Measurements from ENCODE around the gene SLC16A10.

SLC16A10 gene

GRCh38 chr6:111087106-111087835 lies at the start of gene SLC16A10:
SLC16A10 (plus strand) TSS chr6:111087503; CDS start chr6:111087753, 250 bp downstream.
- H3K27me3 ChIP-seq (replicated peaks) = peaks cover 37% of the 10 kb centered on the region
- in situ Hi-C loops (cut with HindIII; ENCODE audit: low pct_ligation_motif_present, low sequenced_read_pairs) = no loop called here
- no peak for DNase-seq
- peak within 1 kb of the TSS; percentile 59 for H3K4me3 ChIP-seq (ENCODE audit: low read depth, low read length)
- no peak within 1 kb of the TSS for H3K27ac ChIP-seq
- no peak for TF ChIP-seq CTCF (IDR thresholded peaks at IDR 0.05; ENCODE audit: low read depth, low read length, missing control alignments)
- H3K36me3 ChIP-seq (replicated peaks) = no peaks in the 10 kb centered on the region

GRCh38 chr6:111038534-111039252 lies 48.6 kb upstream of the SLC16A10 start:
- H3K36me3 ChIP-seq (replicated peaks) = no peaks in the 10 kb centered on the region
- DNase-seq = no peak
- in situ Hi-C loops (cut with HindIII; ENCODE audit: low pct_ligation_motif_present, low sequenced_read_pairs) = no loop called here
- no peak for TF ChIP-seq CTCF (IDR thresholded peaks at IDR 0.05; ENCODE audit: low read depth, low read length, missing control alignments)
- no peaks in the 10 kb centered on the region for H3K27me3 ChIP-seq (replicated peaks)
- H3K27ac ChIP-seq = no peak overlapping the region
- H3K4me3 ChIP-seq (ENCODE audit: low read depth, low read length) = no peak overlapping the region

DNA sequence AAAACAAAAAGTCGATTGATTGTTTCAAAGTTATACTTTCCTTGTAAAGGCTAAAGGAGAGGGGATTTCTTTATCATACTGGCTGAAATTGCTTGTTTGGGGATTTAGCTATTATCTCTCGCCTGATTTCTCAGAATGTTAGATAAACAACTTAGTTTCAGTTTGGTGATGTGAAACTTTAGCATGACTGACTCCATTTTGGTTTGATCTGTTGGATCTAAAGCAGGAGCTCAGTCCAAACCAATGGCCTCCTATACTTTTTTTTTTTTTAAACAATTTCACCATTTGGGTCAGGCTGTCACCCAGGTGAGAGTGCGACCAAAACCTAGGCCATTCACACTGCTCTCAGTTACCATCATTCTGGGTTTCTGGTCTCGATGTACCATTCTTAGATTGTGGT lies 45.4 kb upstream of the SLC16A10 start:
- in situ Hi-C loops (cut with HindIII; ENCODE audit: low pct_ligation_motif_present, low sequenced_read_pairs) = no loop called here
- DNase-seq = no peak
- Histone ChIP-seq H3K27me3 (replicated peaks) (no peaks in the 10 kb centered on the region), H3K4me3 (ENCODE audit: low read depth, low read length) (no peak overlapping the region), H3K27ac (no peak overlapping the region), H3K36me3 (replicated peaks) (no peaks in the 10 kb centered on the region)
- TF ChIP-seq CTCF (IDR thresholded peaks at IDR 0.05; ENCODE audit: low read depth, low read length, missing control alignments) = no peak

DNA sequence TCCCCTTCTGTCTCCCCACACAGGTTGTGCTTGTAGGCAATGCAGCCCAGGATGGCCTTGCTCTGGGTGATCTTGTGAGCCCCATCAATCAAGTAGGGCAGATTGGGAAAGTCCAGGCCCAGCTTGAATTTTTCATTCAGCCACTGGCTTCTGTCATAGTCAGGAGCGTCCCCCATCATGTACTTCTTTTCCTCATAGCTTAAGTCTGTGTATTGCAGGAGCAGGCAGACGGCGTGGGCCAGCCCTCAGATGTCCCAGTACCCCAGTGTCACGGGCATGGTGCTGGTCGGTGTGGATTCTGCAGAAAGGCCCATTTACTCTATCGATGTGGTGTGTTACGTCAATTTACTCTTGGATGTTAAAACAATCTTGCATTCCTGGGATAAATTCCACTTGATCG lies 40.1 kb upstream of the SLC16A10 start:
- H3K27me3 ChIP-seq (replicated peaks) = no peaks in the 10 kb centered on the region
- DNase-seq = no peak
- no peaks in the 10 kb centered on the region for H3K36me3 ChIP-seq (replicated peaks)
- no peak for TF ChIP-seq CTCF (IDR thresholded peaks at IDR 0.05; ENCODE audit: low read depth, low read length, missing control alignments)
- in situ Hi-C loops (cut with HindIII; ENCODE audit: low pct_ligation_motif_present, low sequenced_read_pairs) = no loop called here
- H3K27ac ChIP-seq = no peak overlapping the region
- no peak overlapping the region for H3K4me3 ChIP-seq (ENCODE audit: low read depth, low read length)

GRCh38 chr6:111050261-111051023 lies 36.9 kb upstream of the SLC16A10 start:
- no peak overlapping the region for H3K27ac ChIP-seq
- TF ChIP-seq CTCF (IDR thresholded peaks at IDR 0.05; ENCODE audit: low read depth, low read length, missing control alignments) = no peak
- in situ Hi-C loops (cut with HindIII; ENCODE audit: low pct_ligation_motif_present, low sequenced_read_pairs) = no loop called here
- no peak for DNase-seq
- no peaks in the 10 kb centered on the region for H3K36me3 ChIP-seq (replicated peaks)
- no peak overlapping the region for H3K4me3 ChIP-seq (ENCODE audit: low read depth, low read length)
- H3K27me3 ChIP-seq (replicated peaks) = no peaks in the 10 kb centered on the region

Data from brain microvascular endothelial cell (primary cell).